ENCODE results near the gene CEP85. TPM values are rescaled to one million over a fixed set of nuclear protein-coding genes. Genes with fewer than 3 reads are reported as not detected.

The CEP85 gene
- total and polyA plus RNA-seq, 2 of the 13 experiments (the other 11 are each of a cell fraction or from before 2014, with no cell fraction given): 16.1 to 26.7 TPM

DNA sequence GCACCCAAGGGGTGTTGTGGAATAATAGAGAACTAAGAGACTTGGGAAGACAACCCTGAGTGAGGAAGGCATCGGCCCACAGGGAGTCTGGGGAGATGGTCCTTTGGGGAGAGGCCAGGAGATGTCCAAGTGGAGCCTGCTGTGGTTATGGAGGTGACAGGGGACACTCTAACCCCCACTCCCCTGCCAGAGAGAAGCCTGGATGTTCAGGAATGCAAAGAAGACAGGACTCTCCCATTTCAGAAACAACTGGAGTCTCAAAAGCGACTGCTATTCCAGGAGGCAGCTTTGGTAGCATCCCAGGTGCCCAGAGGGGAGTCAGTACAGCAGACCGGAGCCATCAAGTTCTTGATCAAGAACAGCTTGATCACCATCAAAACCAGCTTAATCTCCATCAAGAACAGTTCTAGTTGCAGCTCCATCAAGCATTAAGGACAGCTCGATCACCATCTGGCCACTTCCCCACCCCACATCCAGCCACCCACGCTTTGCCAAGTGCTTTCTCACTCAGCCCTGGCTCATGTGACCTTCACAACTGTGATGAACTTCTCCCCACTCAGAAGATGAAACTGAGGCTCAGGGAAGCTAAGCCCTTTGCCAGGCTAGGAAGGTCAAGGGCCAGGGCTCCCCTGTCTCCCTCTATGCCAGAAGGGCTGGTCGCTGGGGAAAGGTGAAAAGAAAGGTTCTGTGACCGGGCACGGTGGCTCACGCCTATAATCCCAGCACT is 84.5 kb downstream of the CEP85 start:
- H3K4me3 ChIP-seq (replicated peaks in 1 of 3; ENCODE audit: insufficient read depth in 1 of 3, low read depth in 2 of 3, low read length in 3 of 3): no peak overlapping the region
- 73% methylated on average over 8 of the region's 9 CpGs for WGBS (ENCODE audit: low lambda C conversion rate)
- no peaks in the 10 kb centered on the region for H3K27me3 ChIP-seq (ENCODE audit: control insufficient read depth in 1 of 2, insufficient read depth in 2 of 2, low read length in 2 of 2)
- no peaks in the 10 kb centered on the region for H3K9me3 ChIP-seq (ENCODE audit: low read length)
- in situ Hi-C loops (cut with HindIII; ENCODE audit: extremely low pct_ligation_motif_present, low pct_unique_long_range_greater_than_20kb) (no loop called here), intact Hi-C loops (cut with micrococcal nuclease; ENCODE audit: unreplicated experiment) (no loop called here)
- no peaks in the 10 kb centered on the region for H4K20me1 ChIP-seq (ENCODE audit: insufficient read depth, low read length)
- no peak overlapping the region for H3K27ac ChIP-seq (ENCODE audit: extremely low read length, insufficient read depth, low read length)
- no peaks in the 10 kb centered on the region for H3K36me3 ChIP-seq (replicated peaks in 1 of 2; ENCODE audit: control insufficient read depth in 1 of 2, insufficient read depth in 2 of 2, low read length in 2 of 2)
- no peak overlapping the region for H3K4me2 ChIP-seq (ENCODE audit: low read depth, low read length)
- BruUV-seq (replicated peaks): no TSS peak
- TF ChIP-seq ZSCAN12 (CRISPR knock-in tag; IDR thresholded peaks at IDR 0.05) (no peak), MED1 (CRISPR knock-in tag; IDR thresholded peaks at IDR 0.05) (no peak), ZNF737 (CRISPR knock-in tag; IDR thresholded peaks at IDR 0.05; ENCODE audit: borderline replicate concordance) (no peak), ZFP82 (CRISPR knock-in tag; IDR thresholded peaks at IDR 0.05; ENCODE audit: borderline replicate concordance) (no peak), ZFP36L1 (CRISPR knock-in tag; IDR thresholded peaks at IDR 0.05) (no peak), EED (CRISPR knock-in tag; IDR thresholded peaks at IDR 0.05) (no peak), KDM5A (IDR thresholded peaks at IDR 0.05; ENCODE audit: borderline replicate concordance, low read length) (no peak), ZBTB3 (CRISPR knock-in tag; IDR thresholded peaks at IDR 0.05; ENCODE audit: borderline replicate concordance, low read depth) (no peak), CENPT (CRISPR knock-in tag; IDR thresholded peaks at IDR 0.05; ENCODE audit: low read depth) (no peak), RBM39 (IDR thresholded peaks at IDR 0.05; ENCODE audit: low read depth, low read length, poor library complexity, severe bottlenecking) (no peak)
- POLR2A ChIA-PET: no interaction called here
- no peaks in the 10 kb centered on the region for H3K79me2 ChIP-seq (ENCODE audit: insufficient read depth, low read length)
- no peak for FAIRE-seq
- H2AFZ ChIP-seq (ENCODE audit: low read length): no peak overlapping the region
- H3K9ac ChIP-seq (ENCODE audit: insufficient read depth, low read depth, low read length): no peak overlapping the region
- no peak for ATAC-seq
- CTCF ChIA-PET (ENCODE audit: low intra/inter-chr PET ratio, low total read pairs): no interaction called here
- no peak for DNase-seq (ENCODE audit: low spot score)
- peaks cover 15% of the 10 kb centered on the region; the same call in 1 of the 2 replicates for H3K4me1 ChIP-seq (ENCODE audit: insufficient read depth, low read length)

Measured in HepG2 (cell line).